ENCODE data around the gene RUSC1.

The RUSC1 gene

GRCh38 chr1:155294520-155295182 lies 26.0 kb upstream of the RUSC1 start:
- no peak for DNase-seq

GRCh38 chr1:155295183-155295941 lies 25.3 kb upstream of the RUSC1 start:
- intact Hi-C loops (cut with DNase I): no loop called here
- no peak for DNase-seq

More at GRCh38 chr1:155294520-155295182, 26.0 kb upstream of the RUSC1 start:
- intact Hi-C loops (cut with DNase I): no loop called here

GRCh38 chr1:155295942-155296267 lies 24.8 kb upstream of the RUSC1 start:
- intact Hi-C loops (cut with DNase I): no loop called here

GRCh38 chr1:155296661-155297060 lies 24.0 kb upstream of the RUSC1 start:
- intact Hi-C loops (cut with DNase I): no loop called here
- no peak for DNase-seq

More at GRCh38 chr1:155295942-155296267, 24.8 kb upstream of the RUSC1 start:
- DNase-seq: no peak

GRCh38 chr1:155297384-155297783 lies 23.3 kb upstream of the RUSC1 start:
- intact Hi-C loops (cut with DNase I): no loop called here
- no peak for DNase-seq

- DNase-seq: no peak
- intact Hi-C loops (cut with DNase I): no loop called here
Measured at GRCh38 chr1:155300024-155300423, 20.7 kb upstream of the RUSC1 start.

- no peak for DNase-seq
- intact Hi-C loops (cut with DNase I): no loop called here
Measured at GRCh38 chr1:155300553-155301329, 20.0 kb upstream of the RUSC1 start.

- DNase-seq: no peak
Measured at GRCh38 chr1:155301342-155301841, 19.3 kb upstream of the RUSC1 start, which contains the start of gene PKLR. TSS of gene PKLR (minus strand) at chr1:155301438. CDS start at chr1:155301395, 43 bp downstream.

GRCh38 chr1:155304558-155305063 lies 16.1 kb upstream of the RUSC1 start:
- DNase-seq: no peak
- intact Hi-C loops (cut with DNase I): no loop called here

More at GRCh38 chr1:155301342-155301841, 19.3 kb upstream of the RUSC1 start, which contains the start of gene PKLR:
- intact Hi-C loops (cut with DNase I): no loop called here

GRCh38 chr1:155305881-155306391 lies 14.8 kb upstream of the RUSC1 start:
- DNase-seq: no peak
- intact Hi-C loops (cut with DNase I): no loop called here

- intact Hi-C loops (cut with DNase I): no loop called here
- peak in 1 of 42 donors; percentile 29 for DNase-seq
Measured at GRCh38 chr1:155307247-155307740, 13.4 kb upstream of the RUSC1 start.

- intact Hi-C loops (cut with DNase I): no loop called here
- DNase-seq: peak; percentile 98 to 100 (median 100)
Measured at GRCh38 chr1:155308493-155309422, 11.9 kb upstream of the RUSC1 start, which contains the start of gene FDPS. TSS of gene FDPS (plus strand) at chr1:155308866. CDS start at chr1:155309790, 924 bp downstream.

GRCh38 chr1:155309423-155310021 lies 11.2 kb upstream of the RUSC1 start:
- DNase-seq: peak in 5 of 42 donors; percentile 7 to 38 (median 8)
- intact Hi-C loops (cut with DNase I): no loop called here

- intact Hi-C loops (cut with DNase I): no loop called here
- DNase-seq: peak in 2 of 42 donors; percentile 7 to 21
Measured at GRCh38 chr1:155313261-155313660, 7.4 kb upstream of the RUSC1 start.

- intact Hi-C loops (cut with DNase I): no loop called here
- DNase-seq: no peak
Measured at GRCh38 chr1:155316922-155317321, 3.8 kb upstream of the RUSC1 start.

- intact Hi-C loops (cut with DNase I): no loop called here
- DNase-seq: no peak
Measured at GRCh38 chr1:155318082-155318481, 2.6 kb upstream of the RUSC1 start.

- no peak for DNase-seq
- intact Hi-C loops (cut with DNase I): no loop called here
Measured at GRCh38 chr1:155319536-155319935, 1.2 kb upstream of the RUSC1 start.

All from head of caudate nucleus (tissue), 42 donors.